ENCODE results near the gene TMEM33. TPM values are rescaled to one million over a fixed set of nuclear protein-coding genes. Genes with fewer than 3 reads are reported as not detected.
"Not testable (repeated sequence)": the region's sequence is repeated elsewhere in the genome, so short reads cannot be mapped to it uniquely, and the experiment has no call there.

The TMEM33 gene
- total and polyA plus RNA-seq, 2 experiments from 2014 or later = 16.5 to 18.9 TPM

GRCh38 chr4:41889317-41889716 lies 45.9 kb upstream of the TMEM33 start:
- H3K4me1 ChIP-seq (ENCODE audit: low read depth) = no peaks in the 10 kb centered on the region
- no peaks in the 10 kb centered on the region for H3K36me3 ChIP-seq
- no peaks in the 10 kb centered on the region for H3K9me3 ChIP-seq (ENCODE audit: low read depth)
- H3K27me3 ChIP-seq = peaks cover 79% of the 10 kb centered on the region
- H3K4me3 ChIP-seq = no peak overlapping the region
- no peak overlapping the region for H3K27ac ChIP-seq
- TF ChIP-seq CTCF (IDR thresholded peaks at IDR 0.05; ENCODE audit: low read depth, low read length) = no peak
- DNase-seq (ENCODE audit: low read depth in 1 of 2, low spot score in 1 of 2) = no peak

- TF ChIP-seq CTCF (IDR thresholded peaks at IDR 0.05; ENCODE audit: low read depth, low read length) = no peak
- H3K4me1 ChIP-seq (ENCODE audit: low read depth) = no peaks in the 10 kb centered on the region
- H3K9me3 ChIP-seq (ENCODE audit: low read depth) = no peaks in the 10 kb centered on the region
- DNase-seq (ENCODE audit: low read depth in 1 of 2, low spot score in 1 of 2) = no peak
- peaks cover 74% of the 10 kb centered on the region for H3K27me3 ChIP-seq
- H3K4me3 ChIP-seq = no peak overlapping the region
- H3K36me3 ChIP-seq = no peaks in the 10 kb centered on the region
- H3K27ac ChIP-seq = no peak overlapping the region
Measured at GRCh38 chr4:41890085-41890484, 45.1 kb upstream of the TMEM33 start.

GRCh38 chr4:41896648-41897047 lies 38.6 kb upstream of the TMEM33 start:
- TF ChIP-seq CTCF (IDR thresholded peaks at IDR 0.05; ENCODE audit: low read depth, low read length) = no peak
- Histone ChIP-seq H3K9me3 (ENCODE audit: low read depth) (no peaks in the 10 kb centered on the region), H3K4me1 (ENCODE audit: low read depth) (no peaks in the 10 kb centered on the region), H3K27ac (no peak overlapping the region), H3K4me3 (no peak overlapping the region), H3K27me3 (peaks cover 37% of the 10 kb centered on the region), H3K36me3 (no peaks in the 10 kb centered on the region)
- DNase-seq (ENCODE audit: low read depth in 1 of 2, low spot score in 1 of 2) = no peak

GRCh38 chr4:41897698-41898097 lies 37.5 kb upstream of the TMEM33 start:
- peaks cover 28% of the 10 kb centered on the region for H3K27me3 ChIP-seq
- H3K36me3 ChIP-seq = no peaks in the 10 kb centered on the region
- H3K27ac ChIP-seq = no peak overlapping the region
- DNase-seq (ENCODE audit: low read depth in 1 of 2, low spot score in 1 of 2) = no peak
- H3K4me3 ChIP-seq = no peak overlapping the region
- no peaks in the 10 kb centered on the region for H3K4me1 ChIP-seq (ENCODE audit: low read depth)
- no peak for TF ChIP-seq CTCF (IDR thresholded peaks at IDR 0.05; ENCODE audit: low read depth, low read length)
- H3K9me3 ChIP-seq (ENCODE audit: low read depth) = no peaks in the 10 kb centered on the region

- H3K36me3 ChIP-seq; H3K4me1 ChIP-seq (ENCODE audit: low read depth); DNase-seq (ENCODE audit: low read depth in 1 of 2, low spot score in 1 of 2); H3K9me3 ChIP-seq (ENCODE audit: low read depth); H3K4me3 ChIP-seq; H3K27ac ChIP-seq; H3K27me3 ChIP-seq: not testable (repeated sequence)
Measured at GRCh38 chr4:41909136-41909535, 26.1 kb upstream of the TMEM33 start.

- Histone ChIP-seq H3K27ac (no peak overlapping the region), H3K4me1 (ENCODE audit: low read depth) (no peaks in the 10 kb centered on the region), H3K36me3 (no peaks in the 10 kb centered on the region), H3K4me3 (no peak overlapping the region), H3K9me3 (ENCODE audit: low read depth) (no peaks in the 10 kb centered on the region), H3K27me3 (no peaks in the 10 kb centered on the region)
- no peak for DNase-seq (ENCODE audit: low read depth in 1 of 2, low spot score in 1 of 2)
- no peak for TF ChIP-seq CTCF (IDR thresholded peaks at IDR 0.05; ENCODE audit: low read depth, low read length)
Measured at GRCh38 chr4:41912546-41912945, 22.7 kb upstream of the TMEM33 start.
